WERI-Rb-1 (cell line): ENCODE data around the gene SH3PXD2B.

Experiments used
- DNase-seq: peaks from one replicate; pipeline ENCODE4 v3.0.0-alpha.2; 2020
- H3K27ac ChIP-seq: fragments of 250-450 bp; sonication (Bioruptor Pico); 2 replicates; pipeline ENCODE4 v1.5.1; 2020; ENCODE audit warnings: mild to moderate bottlenecking, moderate library complexity
- H3K27me3 ChIP-seq: fragments of 250-450 bp; sonication (Bioruptor Pico); 2 replicates; pipeline ENCODE4 v1.5.1; 2021; ENCODE audit warnings: mild to moderate bottlenecking, low read depth, moderate library complexity; ENCODE audit not compliant: insufficient read depth, severe bottlenecking
- H3K36me3 ChIP-seq: fragments of 250-450 bp; sonication (Bioruptor Pico); 2 replicates; pipeline ENCODE4 v1.5.1; 2020; ENCODE audit warnings: mild to moderate bottlenecking, moderate library complexity
- H3K4me3 ChIP-seq: 2 replicates; pipeline ENCODE4 v1.5.1; 2011; ENCODE audit warnings: low read depth, mild to moderate bottlenecking, control low read depth, low read length
- H3K9me3 ChIP-seq: fragments of 250-450 bp; sonication (Bioruptor Pico); 2 replicates; pipeline ENCODE4 v1.5.1; 2021; ENCODE audit warnings: mild to moderate bottlenecking, moderate library complexity; ENCODE audit not compliant: severe bottlenecking
- CTCF ChIP-seq: IDR thresholded peaks from 2 replicates; pipeline ENCODE4 v1.5.1; 2011; ENCODE audit warnings: low read depth, mild to moderate bottlenecking, control low read depth, inconsistent platforms, low read length

Gene SH3PXD2B

DNA sequence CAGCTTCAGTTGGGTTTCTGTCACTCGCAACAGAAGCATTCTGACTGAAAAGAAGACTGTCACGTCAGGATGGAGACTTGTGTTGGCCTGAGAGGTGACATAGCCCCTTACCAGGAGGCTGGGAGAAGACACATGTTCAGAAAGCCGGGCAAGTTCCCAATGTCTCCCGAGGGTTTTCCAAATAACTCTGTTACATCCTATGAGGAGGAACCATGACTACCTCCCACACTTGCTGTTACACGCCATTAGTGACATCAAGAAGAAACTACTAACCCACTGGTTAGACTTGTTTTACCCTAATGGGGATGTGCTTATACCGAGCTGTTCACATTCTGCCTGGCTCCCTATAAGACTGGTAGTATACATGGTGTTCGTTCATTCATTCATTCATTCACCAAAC lies 33.3 kb downstream of the SH3PXD2B start:
- Histone ChIP-seq H3K9me3 (no peaks in the 10 kb centered on the region), H3K36me3 (no peaks in the 10 kb centered on the region), H3K4me3 (no peak overlapping the region), H3K27me3 (no peaks in the 10 kb centered on the region), H3K27ac (no peak overlapping the region)
- DNase-seq = no peak
- no peak for TF ChIP-seq CTCF

DNA sequence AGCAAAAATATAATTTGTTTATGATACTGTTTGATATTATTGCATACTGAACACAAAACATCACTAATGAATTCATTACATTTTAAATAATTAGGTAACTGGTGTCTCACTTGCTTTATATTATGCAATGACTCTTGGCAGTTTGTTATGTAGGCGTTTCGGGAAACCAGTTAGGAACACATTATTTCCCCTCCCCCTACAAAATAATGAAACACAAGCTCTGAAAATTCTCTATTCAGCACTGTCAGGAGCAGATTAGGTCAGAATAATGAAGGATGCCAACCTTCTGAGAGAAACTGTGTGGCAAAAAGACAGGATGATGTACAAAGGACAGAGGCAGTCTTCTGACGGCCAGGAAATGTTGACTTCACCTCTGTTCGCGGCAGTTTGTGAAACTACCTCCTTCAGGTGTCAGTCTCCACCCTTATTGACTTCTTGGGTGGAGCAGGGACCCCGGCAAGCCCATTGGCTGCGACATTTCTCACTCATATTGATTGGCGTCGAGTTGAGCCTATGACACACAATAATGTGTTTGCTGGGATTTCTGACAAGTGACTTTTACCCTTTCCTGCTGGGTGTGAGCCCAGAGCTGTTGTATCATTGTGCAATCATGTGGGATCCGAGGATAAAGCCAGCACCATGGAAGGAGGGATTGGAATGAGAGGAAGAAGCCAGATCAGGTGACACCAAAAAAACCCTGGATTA lies 33.9 kb downstream of the SH3PXD2B start:
- no peak for TF ChIP-seq CTCF
- no peaks in the 10 kb centered on the region for H3K9me3 ChIP-seq
- no peaks in the 10 kb centered on the region for H3K27me3 ChIP-seq
- H3K27ac ChIP-seq = peak overlapping the region; percentile 69
- DNase-seq = peak; percentile 67
- no peak overlapping the region for H3K4me3 ChIP-seq
- H3K36me3 ChIP-seq = no peaks in the 10 kb centered on the region

- DNase-seq = peak; percentile 70
- Histone ChIP-seq H3K27ac (peak overlapping the region; percentile 69), H3K36me3 (no peaks in the 10 kb centered on the region), H3K9me3 (no peaks in the 10 kb centered on the region), H3K4me3 (no peak overlapping the region), H3K27me3 (no peaks in the 10 kb centered on the region)
- no peak for TF ChIP-seq CTCF
Measured at GRCh38 chr5:172418862-172419814, 35.2 kb downstream of the SH3PXD2B start.

DNA sequence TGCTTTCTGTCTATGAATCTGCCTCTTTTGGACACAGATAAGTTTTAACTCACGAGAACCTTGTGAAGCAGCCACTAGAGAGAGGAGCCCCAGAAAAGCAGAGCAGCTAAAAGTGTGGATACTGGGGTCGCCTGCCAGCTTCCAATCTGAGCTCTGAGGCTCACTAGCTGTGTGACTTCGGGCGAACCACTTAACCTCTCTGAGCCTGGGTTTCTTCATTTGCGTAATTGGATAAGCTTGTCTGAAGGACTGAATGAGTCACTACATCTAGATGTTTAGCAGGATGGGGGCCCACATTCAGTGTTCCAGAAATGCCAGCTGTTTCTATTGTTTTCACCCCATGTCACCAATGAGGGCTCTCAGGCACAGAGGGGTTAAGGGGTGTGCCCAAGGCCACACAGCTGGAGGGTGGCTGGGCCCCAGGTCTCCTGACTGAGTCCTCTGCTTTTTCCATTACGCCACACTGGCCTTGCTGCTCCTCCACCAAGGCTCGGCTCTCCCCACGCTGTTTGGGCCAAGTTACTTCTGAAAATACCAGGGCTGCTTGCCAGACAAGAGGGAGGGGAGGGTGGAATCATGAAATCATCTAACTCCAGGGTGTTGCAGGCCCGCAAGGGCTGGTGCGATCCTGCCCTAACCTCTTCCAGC lies 36.2 kb downstream of the SH3PXD2B start:
- Histone ChIP-seq H3K36me3 (no peaks in the 10 kb centered on the region), H3K4me3 (no peak overlapping the region), H3K9me3 (no peaks in the 10 kb centered on the region), H3K27me3 (no peaks in the 10 kb centered on the region), H3K27ac (no peak overlapping the region)
- TF ChIP-seq CTCF = no peak
- no peak for DNase-seq

GRCh38 chr5:172417130-172417841 lies 37.0 kb downstream of the SH3PXD2B start:
- Histone ChIP-seq H3K36me3 (no peaks in the 10 kb centered on the region), H3K9me3 (no peaks in the 10 kb centered on the region), H3K27me3 (no peaks in the 10 kb centered on the region), H3K4me3 (no peak overlapping the region), H3K27ac (no peak overlapping the region)
- DNase-seq = no peak
- TF ChIP-seq CTCF = no peak
